Measurements from ENCODE around the gene DNAH14.
"Not testable (repeated sequence)": the region's sequence is repeated elsewhere in the genome, so short reads cannot be mapped to it uniquely, and the experiment has no call there.

DNAH14 gene

DNA sequence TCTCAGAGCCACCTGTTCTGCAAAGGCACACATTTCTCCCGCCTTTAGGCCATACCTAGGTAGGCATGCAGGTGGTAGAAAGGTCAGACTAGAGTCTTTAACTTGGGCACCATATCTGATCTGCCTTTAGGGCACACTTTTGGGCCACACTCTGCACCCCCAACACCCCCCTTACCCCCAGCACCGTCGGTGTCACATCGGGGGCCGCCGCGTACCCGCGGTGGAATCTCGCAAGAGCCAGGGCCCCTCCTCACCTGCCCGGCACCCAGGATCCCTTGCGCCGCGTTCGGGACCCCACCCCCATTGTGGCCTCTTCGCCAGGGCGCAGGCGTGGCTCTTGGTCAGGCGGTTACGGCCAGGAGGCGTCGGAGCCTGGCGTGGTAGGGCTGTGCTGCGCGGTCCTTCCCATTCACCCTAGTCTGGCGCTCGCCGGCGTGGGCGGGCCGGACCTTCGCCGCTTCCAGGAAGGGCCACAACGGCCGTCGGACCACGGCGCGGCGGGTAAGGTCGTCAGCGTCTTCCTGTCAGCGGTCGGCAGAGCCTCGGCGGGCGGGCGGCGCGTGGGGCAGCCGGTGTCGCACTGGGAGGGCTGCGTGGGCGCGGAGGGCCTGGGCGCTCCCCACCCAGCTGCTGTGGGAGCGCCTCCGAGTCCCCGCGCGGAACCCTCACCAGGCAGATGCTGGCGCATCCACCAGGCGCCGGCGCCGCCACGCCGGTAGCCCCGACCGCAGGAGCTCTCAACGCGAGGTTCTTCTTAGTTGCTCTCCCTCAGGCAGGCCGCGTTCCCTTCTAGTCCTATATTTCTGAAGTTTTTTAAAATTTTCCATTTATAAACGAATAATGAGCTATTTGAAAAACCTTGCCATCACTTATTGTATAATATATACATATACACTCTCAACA, at the start of gene DNAH14:
Gene DNAH14, plus strand, starts transcription at position 341 of the 903 bp plus-strand sequence. CDS start 23,028 bp downstream, outside the sequence.
- peak; percentile 82 for DNase-seq

DNA sequence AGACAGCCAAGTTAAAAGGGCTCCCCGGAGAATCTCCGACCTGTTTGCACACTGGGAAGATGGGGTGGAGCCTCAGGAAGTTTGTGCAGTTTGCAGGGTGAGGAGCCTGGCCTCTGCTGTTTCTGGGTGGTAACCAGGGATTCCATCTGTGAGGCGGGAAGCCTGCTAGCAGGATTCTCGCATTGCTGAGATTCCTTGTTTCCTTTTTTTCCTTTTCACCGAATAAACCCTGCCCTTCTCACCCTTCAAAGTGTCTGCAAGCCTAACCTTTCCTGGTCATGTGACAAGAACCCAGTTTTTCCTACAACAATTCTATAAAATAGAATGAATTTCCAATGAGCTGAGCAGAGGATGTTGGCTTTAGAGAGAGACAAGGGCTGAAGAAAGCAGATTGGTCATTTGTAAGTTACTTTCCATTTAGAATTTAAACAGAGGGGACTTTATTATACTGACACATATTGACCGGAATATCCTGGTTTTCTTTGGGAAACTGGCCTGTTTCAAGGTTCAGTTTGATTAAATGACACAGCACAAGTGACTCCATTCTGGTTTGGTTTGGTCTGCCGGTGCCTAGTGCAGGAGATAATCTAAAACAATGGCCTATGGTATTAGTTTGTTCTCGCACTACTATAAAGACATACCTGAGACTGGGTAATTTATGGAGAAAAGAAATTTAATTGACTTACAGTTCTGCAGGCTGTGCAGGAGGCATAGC, 48.7 kb upstream of the DNAH14 start:
- DNase-seq: no peak

GRCh38 chr1:224881308-224881692, 48.2 kb upstream of the DNAH14 start:
- DNase-seq: not testable (repeated sequence)

- no peak for DNase-seq
Measured at GRCh38 chr1:224881762-224882211, 47.7 kb upstream of the DNAH14 start.

GRCh38 chr1:224882264-224882663, 47.2 kb upstream of the DNAH14 start:
- no peak for DNase-seq

- no peak for DNase-seq
Measured at GRCh38 chr1:224883091-224883490, 46.4 kb upstream of the DNAH14 start.

DNA sequence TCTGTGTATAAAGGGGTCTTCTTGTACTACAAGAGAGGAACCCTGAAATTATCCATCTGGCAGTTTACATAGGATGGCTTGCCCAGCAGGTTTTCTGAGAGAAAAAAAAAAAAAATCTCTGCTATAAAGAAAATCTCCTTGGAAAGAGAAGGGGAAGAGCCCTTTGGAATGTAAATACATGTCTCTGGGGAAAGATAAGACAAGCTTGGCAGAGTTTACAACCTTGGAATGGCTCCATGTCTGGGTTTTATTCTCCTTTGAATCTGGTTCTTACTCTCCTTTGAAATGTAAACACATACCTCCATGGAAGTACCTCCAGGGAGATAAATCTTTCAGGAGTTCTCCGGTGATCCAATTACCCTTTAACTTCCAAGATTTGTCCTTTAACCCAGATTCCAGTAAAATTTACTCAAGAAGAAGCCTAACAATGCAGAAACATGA, 45.1 kb upstream of the DNAH14 start:
- no peak for DNase-seq

GRCh38 chr1:224885376-224885775, 44.1 kb upstream of the DNAH14 start:
- not testable (repeated sequence) for DNase-seq

DNA sequence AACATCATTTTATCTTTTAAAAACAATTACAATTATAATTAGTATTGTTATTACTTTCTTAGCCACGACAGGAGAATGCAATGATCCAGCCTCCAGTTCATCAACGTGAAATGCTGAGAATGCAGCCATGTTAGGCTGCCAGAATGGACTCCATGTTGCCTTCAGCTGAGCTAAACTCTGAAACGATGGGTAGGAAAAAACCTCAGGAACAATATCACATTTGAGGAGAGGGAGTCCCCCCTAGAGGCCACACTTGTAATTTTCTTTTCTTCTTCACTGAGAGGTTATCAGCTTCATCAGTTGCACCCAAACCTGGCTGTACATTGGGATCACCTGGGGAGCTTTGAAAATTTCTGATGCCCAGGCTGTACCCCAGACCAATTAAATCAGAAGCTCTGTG, 34.6 kb upstream of the DNAH14 start:
- no peak for DNase-seq

- DNase-seq: no peak
Measured at GRCh38 chr1:224896130-224896781, 33.2 kb upstream of the DNAH14 start.

- no peak for DNase-seq
Measured at GRCh38 chr1:224897529-224898327, 31.7 kb upstream of the DNAH14 start.

- DNase-seq: no peak
Measured at GRCh38 chr1:224898937-224899336, 30.5 kb upstream of the DNAH14 start.

DNA sequence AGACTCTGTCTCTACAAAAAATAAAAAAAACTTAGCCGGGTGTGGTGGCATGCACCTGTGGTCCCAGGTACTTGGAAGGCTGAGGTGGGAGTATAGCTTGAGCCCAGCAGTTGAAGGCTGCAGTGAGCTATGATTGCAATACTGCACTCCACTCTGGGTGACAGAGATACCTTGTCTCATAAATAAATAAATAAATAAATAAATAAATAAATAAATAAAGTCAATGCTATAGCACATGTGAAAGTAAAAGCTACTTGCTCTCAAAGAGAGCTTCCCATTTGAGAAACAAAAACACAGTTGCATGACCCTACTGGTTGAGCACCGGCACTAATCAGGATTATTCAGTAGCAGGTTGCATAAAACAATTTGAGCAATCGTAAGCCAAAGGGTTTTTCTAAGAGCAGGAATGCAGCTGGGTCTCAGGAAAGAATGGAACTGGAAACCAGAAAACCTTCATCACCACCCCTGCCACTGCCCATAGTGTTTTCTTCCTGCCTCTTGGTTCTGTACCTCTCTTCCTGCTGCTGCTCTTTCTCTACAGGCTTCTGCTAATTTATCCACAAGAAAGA, 29.3 kb upstream of the DNAH14 start:
- no peak for DNase-seq

DNA sequence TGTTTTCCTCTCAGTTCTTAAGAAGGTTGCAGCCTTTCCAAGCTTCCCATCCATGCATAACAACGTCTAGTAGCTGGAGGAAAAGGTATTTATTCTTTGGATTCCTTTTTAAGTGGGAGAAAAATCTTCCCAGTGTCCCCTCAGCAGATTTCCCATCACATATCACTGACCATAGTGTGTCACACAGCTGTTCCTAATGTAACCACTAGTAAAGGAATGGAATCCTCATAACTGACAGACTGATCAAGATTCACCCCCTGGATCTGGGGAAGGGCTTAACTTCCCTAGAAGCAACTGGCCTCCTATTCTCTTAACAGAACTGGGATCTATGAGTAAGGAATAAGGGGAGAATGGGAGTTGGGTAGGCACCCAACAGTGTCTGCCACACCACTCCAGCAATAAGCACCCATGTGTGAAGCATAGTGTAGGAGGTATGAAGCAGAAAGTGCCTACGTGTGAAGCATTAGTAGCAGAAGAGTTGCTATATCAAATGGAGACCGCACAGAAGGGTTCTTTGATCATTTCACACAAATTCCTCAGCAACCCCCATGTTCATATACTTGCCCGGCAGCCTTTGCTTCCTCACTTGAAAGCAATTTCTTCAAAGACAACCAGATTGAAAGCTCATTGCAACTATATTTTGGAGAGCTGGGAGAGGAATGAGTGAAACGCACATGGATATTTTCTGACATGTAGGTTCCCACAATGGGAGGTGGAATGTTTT, 28.2 kb upstream of the DNAH14 start:
- DNase-seq: no peak

GRCh38 chr1:224903955-224904354, 25.5 kb upstream of the DNAH14 start:
- no peak for DNase-seq

DNA sequence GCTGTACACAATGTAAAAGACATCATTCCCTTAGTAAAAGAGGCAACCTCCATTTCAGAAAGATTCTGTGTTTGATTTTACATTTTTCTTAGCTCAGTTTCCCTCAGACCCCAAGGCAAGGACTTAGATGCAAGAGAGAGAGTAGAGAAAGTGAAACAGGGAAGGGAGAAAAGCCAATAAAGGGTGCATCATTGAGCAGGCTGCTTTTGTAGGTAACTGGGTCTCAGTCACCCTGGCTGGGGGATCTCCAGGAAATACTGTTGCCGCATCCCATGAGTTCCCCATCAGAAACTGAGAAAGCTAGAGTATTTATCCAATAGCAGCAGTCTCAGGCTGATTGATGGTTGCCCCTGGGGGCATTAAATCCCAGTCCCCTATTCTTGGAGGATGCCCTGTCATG, 23.1 kb upstream of the DNAH14 start:
- no peak for DNase-seq

GRCh38 chr1:224911217-224911616, 18.3 kb upstream of the DNAH14 start:
- DNase-seq: no peak

- DNase-seq: no peak
Measured at GRCh38 chr1:224914292-224914900, 15.1 kb upstream of the DNAH14 start.

DNA sequence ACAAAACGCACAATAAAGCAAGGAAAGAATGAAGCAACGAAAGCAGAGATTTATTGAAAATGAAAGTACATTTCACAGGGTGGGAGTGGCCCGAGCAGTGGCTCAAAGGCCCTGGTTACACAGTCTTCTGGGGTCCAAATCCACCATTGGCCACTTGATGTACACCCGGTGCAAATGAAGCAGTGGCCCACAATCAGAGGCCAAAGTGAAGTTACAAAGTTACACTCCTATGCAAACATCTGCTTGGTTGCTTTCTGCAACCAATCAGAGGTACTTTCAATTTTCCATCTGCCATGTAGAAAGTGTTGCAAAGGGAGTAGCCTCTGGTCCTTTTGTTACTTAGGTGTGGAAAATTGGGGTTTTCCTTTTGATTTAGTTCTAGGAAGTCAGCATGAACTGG, 10.0 kb upstream of the DNAH14 start:
- no peak for DNase-seq

DNA sequence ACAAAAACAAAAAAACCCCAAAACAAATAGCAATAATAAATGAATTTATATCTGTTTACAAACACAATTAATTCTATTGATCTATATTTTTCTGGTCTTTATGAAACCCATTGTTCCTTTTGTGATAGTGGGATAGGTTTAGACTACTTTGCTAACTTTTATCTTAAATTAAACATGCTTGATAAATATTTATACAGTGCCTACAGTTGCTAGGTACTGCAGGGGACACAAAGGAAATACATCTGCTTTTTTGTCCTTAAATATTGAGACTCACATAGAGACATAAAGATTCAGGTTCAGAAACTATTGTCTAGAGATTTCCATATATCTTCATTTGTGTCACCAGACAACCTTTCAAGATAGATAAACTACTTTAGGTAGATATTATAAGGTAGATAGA, 8.5 kb upstream of the DNAH14 start:
- no peak for DNase-seq

GRCh38 chr1:224921354-224921753, 8.1 kb upstream of the DNAH14 start:
- DNase-seq: no peak

All from DMS153 (cell line).